ENCODE measurements around the gene ADAMTS2. TPM values are rescaled to one million over a fixed set of nuclear protein-coding genes. Genes with fewer than 3 reads are reported as not detected.

The ADAMTS2 gene
- total RNA-seq, 1 experiment from 2014 or later = not detected

DNA sequence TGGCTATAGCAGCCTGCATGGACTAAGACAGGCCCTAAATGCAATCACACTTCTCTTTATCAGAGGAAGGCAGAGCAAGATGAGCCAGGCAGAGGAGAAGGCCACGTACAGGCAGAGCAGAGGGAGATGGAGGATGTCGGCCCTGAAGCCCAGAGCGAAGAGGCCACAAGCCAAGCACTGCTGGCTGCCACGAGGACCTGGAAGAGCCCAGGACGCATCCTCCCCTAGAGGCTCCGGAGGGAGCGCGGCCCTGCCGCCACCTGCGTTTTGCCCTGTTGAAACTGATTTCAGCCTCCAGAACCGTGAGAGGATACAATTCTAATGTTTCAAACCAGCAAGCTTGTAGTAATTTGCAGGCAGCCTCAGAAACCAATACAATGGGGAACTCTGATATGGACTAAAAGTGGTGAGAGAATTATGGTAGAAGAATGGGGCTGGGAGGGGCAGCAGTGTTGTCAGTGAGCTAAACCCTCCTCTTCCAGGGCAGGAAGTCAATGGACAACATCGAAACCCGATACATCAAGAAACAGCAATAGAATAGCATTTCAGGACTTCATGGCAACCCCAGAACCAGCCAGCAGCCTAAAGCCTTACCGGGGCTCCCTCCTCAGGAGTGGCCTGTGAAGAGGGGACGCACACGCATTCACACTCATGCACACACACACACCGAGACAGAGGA lies 32.6 kb downstream of the ADAMTS2 start:
- intact Hi-C loops (cut with micrococcal nuclease; ENCODE audit: unreplicated experiment) = no loop called here

GRCh38 chr5:179311581-179311980 lies 33.7 kb downstream of the ADAMTS2 start:
- no peak for DNase-seq
- Mint-ChIP-seq H3K27ac (ENCODE audit: unreplicated experiment) (no peak overlapping the region), H3K4me1 (ENCODE audit: low read depth, unreplicated experiment) (no peaks in the 10 kb centered on the region), H3K9me3 (ENCODE audit: low read depth, unreplicated experiment) (peaks cover 20% of the 10 kb centered on the region), H3K27me3 (ENCODE audit: unreplicated experiment) (no peaks in the 10 kb centered on the region), H3K4me3 (ENCODE audit: low read depth, unreplicated experiment) (no peak overlapping the region), H3K36me3 (ENCODE audit: insufficient read depth, unreplicated experiment) (no peaks in the 10 kb centered on the region)
- CTCF ChIA-PET = interaction anchor here (0.6 kb wide), 1 partner anchor 9 kb away, joined by 3 read pairs; no protein-coding TSS in a partner anchor
- BruUV-seq (replicated peaks) = no TSS peak
- intact Hi-C loops (cut with micrococcal nuclease; ENCODE audit: unreplicated experiment) = no loop called here
- TF ChIP-seq CTCF (IDR thresholded peaks at IDR 0.05; ENCODE audit: unreplicated experiment) = no peak

More for the DNA sequence above, 32.6 kb downstream of the ADAMTS2 start:
- CTCF ChIA-PET = no interaction called here
- no TSS peak for BruUV-seq (replicated peaks)
- Mint-ChIP-seq H3K4me1 (ENCODE audit: low read depth, unreplicated experiment) (no peaks in the 10 kb centered on the region), H3K27ac (ENCODE audit: unreplicated experiment) (no peak overlapping the region), H3K9me3 (ENCODE audit: low read depth, unreplicated experiment) (peaks cover 17% of the 10 kb centered on the region), H3K27me3 (ENCODE audit: unreplicated experiment) (no peaks in the 10 kb centered on the region), H3K36me3 (ENCODE audit: insufficient read depth, unreplicated experiment) (no peaks in the 10 kb centered on the region), H3K4me3 (ENCODE audit: low read depth, unreplicated experiment) (no peak overlapping the region)
- DNase-seq = no peak
- no peak for TF ChIP-seq CTCF (IDR thresholded peaks at IDR 0.05; ENCODE audit: unreplicated experiment)

GRCh38 chr5:179311091-179311470 lies 34.2 kb downstream of the ADAMTS2 start:
- H3K9me3 Mint-ChIP-seq (ENCODE audit: low read depth, unreplicated experiment) = peaks cover 20% of the 10 kb centered on the region

DNA sequence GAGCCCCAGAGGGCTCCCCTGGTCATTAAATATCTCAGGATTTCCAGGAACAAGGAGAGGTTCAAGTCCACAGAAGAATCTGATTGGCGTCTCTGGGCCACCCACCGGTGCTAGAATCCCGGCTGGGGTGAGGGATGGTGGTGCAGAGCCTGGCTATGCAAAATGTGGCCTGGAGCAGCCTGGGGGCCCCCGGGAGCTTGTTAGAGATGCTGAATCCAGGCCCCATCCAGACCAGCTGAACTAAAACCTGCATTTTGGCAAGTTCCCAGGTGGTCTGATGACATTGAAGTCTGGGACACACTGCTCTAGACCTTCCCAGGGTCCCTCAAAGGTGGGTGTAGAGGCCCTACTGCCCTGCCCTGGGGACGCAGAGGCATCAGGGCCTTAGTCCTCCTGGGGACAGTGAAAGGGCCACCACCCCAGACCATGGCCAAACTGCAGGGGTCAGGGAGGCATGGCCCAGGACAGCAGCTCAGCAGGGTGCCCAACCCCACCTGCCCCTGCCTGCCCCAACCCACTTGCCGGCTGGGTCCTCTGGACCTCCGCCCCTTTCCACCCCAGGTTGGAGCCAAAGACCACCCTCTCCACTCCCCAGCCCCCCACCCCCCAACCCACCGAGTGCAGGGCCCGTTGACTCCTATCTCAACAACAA lies 34.7 kb downstream of the ADAMTS2 start:
- H3K27me3 Mint-ChIP-seq (ENCODE audit: unreplicated experiment) = no peaks in the 10 kb centered on the region
- H3K9me3 Mint-ChIP-seq (ENCODE audit: low read depth, unreplicated experiment) = peaks cover 15% of the 10 kb centered on the region
- DNase-seq = no peak
- no TSS peak for BruUV-seq (replicated peaks)
- H3K27ac Mint-ChIP-seq (ENCODE audit: unreplicated experiment) = no peak overlapping the region
- H3K4me3 Mint-ChIP-seq (ENCODE audit: low read depth, unreplicated experiment) = no peak overlapping the region
- CTCF ChIA-PET = no interaction called here
- H3K36me3 Mint-ChIP-seq (ENCODE audit: insufficient read depth, unreplicated experiment) = no peaks in the 10 kb centered on the region
- TF ChIP-seq CTCF (IDR thresholded peaks at IDR 0.05; ENCODE audit: unreplicated experiment) = no peak
- intact Hi-C loops (cut with micrococcal nuclease; ENCODE audit: unreplicated experiment) = no loop called here
- H3K4me1 Mint-ChIP-seq (ENCODE audit: low read depth, unreplicated experiment) = no peaks in the 10 kb centered on the region

More at GRCh38 chr5:179311091-179311470, 34.2 kb downstream of the ADAMTS2 start:
- no peak for TF ChIP-seq CTCF (IDR thresholded peaks at IDR 0.05; ENCODE audit: unreplicated experiment)
- CTCF ChIA-PET = no interaction called here
- DNase-seq = no peak
- Mint-ChIP-seq H3K4me3 (ENCODE audit: low read depth, unreplicated experiment) (no peak overlapping the region), H3K36me3 (ENCODE audit: insufficient read depth, unreplicated experiment) (no peaks in the 10 kb centered on the region), H3K4me1 (ENCODE audit: low read depth, unreplicated experiment) (no peaks in the 10 kb centered on the region), H3K27ac (ENCODE audit: unreplicated experiment) (no peak overlapping the region), H3K27me3 (ENCODE audit: unreplicated experiment) (no peaks in the 10 kb centered on the region)
- intact Hi-C loops (cut with micrococcal nuclease; ENCODE audit: unreplicated experiment) = no loop called here
- BruUV-seq (replicated peaks) = no TSS peak
